Neural progenitor cell (in vitro differentiated cells): ENCODE results near the gene IL6R.

Source experiments
- EZH2 ChIP-seq: fragments of 200-600 bp; sonication (generic); IDR thresholded peaks from 2 replicates; pipeline ENCODE4 v1.6.1; 2017; ENCODE audit warnings: antibody characterized with exemption, mild to moderate bottlenecking, moderate library complexity
- TF ChIP-seq, protein P1 (sequence below): fragments of 200-600 bp; sonication (generic); IDR thresholded peaks from 2 replicates; pipeline ENCODE4 v1.5.1; 2017; ENCODE audit warnings: antibody characterized with exemption, mild to moderate bottlenecking

DNA sequence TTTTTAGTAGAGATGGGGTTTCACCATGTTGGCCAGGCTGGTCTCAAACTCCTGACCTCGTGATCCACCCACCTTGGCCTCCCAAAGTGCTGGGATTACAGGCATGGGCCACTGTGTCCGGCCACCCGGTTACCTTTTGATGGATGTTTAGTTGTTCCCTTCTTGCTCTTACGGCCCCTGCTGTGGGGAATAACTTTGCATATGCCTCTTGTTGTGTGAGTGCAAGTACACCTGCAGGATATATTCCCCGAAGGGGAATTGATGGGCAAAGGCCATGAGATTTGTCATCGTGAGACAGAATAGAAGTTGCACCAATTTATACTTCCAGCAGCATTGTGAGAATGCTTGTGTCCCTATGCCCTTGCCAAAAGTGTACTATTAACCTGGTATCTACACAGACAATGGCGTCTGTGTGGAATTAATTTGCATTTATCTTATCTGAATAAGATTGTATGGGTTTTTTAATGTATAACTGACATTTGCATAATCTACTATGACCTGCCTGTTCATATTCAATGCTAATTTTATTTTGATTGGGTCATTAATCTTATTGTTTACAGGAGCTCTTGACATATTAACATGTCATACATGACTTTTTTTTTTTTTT, 8.1 kb downstream of the IL6R start:
- TF ChIP-seq, protein P1, sequence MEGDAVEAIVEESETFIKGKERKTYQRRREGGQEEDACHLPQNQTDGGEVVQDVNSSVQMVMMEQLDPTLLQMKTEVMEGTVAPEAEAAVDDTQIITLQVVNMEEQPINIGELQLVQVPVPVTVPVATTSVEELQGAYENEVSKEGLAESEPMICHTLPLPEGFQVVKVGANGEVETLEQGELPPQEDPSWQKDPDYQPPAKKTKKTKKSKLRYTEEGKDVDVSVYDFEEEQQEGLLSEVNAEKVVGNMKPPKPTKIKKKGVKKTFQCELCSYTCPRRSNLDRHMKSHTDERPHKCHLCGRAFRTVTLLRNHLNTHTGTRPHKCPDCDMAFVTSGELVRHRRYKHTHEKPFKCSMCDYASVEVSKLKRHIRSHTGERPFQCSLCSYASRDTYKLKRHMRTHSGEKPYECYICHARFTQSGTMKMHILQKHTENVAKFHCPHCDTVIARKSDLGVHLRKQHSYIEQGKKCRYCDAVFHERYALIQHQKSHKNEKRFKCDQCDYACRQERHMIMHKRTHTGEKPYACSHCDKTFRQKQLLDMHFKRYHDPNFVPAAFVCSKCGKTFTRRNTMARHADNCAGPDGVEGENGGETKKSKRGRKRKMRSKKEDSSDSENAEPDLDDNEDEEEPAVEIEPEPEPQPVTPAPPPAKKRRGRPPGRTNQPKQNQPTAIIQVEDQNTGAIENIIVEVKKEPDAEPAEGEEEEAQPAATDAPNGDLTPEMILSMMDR = no peak
- TF ChIP-seq EZH2 = no peak
